ENCODE measurements around the gene SH3BGR.

GRCh38 chr21:39533545-39534380 lies 82.0 kb downstream of the SH3BGR start:
- TF ChIP-seq SPI1 (IDR thresholded peaks at IDR 0.05; ENCODE audit: borderline replicate concordance, low read depth), result no peak
- no peak for TF ChIP-seq CTCF (IDR thresholded peaks at IDR 0.05; ENCODE audit: insufficient read depth, low read length)
- no peak for TF ChIP-seq POLR2AphosphoS5 (IDR thresholded peaks at IDR 0.05; ENCODE audit: low read depth)

Data from HL-60 (cell line).